ENCODE results near the gene OR2AG2.

The OR2AG2 gene

GRCh38 chr11:6742260-6742659 is 29.5 kb downstream of the OR2AG2 start:
- WGBS (ENCODE audit: insufficient coverage, insufficient read length), result no CpG with 5 or more reads among the region's 7 CpGs
- Histone ChIP-seq H3K27ac (ENCODE audit: low read length) (no peak overlapping the region), H3K36me3 (ENCODE audit: control insufficient read depth, insufficient read depth, low read length) (no peaks in the 10 kb centered on the region), H3K4me3 (ENCODE audit: low read length) (no peak overlapping the region), H3K27me3 (ENCODE audit: control insufficient read depth, insufficient read depth, low read length) (no peaks in the 10 kb centered on the region), H3K9me3 (ENCODE audit: control insufficient read depth, insufficient read depth, low read length) (no peaks in the 10 kb centered on the region), H3K4me1 (ENCODE audit: control insufficient read depth, insufficient read depth, low read length) (no peaks in the 10 kb centered on the region)
- DNase-seq (ENCODE audit: low read depth, low spot score), result no peak

GRCh38 chr11:6738590-6738989 is 33.2 kb downstream of the OR2AG2 start:
- Histone ChIP-seq H3K4me3 (ENCODE audit: low read length) (no peak overlapping the region), H3K27ac (ENCODE audit: low read length) (no peak overlapping the region), H3K27me3 (ENCODE audit: control insufficient read depth, insufficient read depth, low read length) (no peaks in the 10 kb centered on the region), H3K36me3 (ENCODE audit: control insufficient read depth, insufficient read depth, low read length) (no peaks in the 10 kb centered on the region), H3K9me3 (ENCODE audit: control insufficient read depth, insufficient read depth, low read length) (no peaks in the 10 kb centered on the region), H3K4me1 (ENCODE audit: control insufficient read depth, insufficient read depth, low read length) (no peaks in the 10 kb centered on the region)
- WGBS (ENCODE audit: insufficient coverage, insufficient read length), result no CpG with 5 or more reads among the region's 1 CpG
- no peak for DNase-seq (ENCODE audit: low read depth, low spot score)

GRCh38 chr11:6737872-6738466 is 33.8 kb downstream of the OR2AG2 start:
- H3K9me3 ChIP-seq (ENCODE audit: control insufficient read depth, insufficient read depth, low read length), result no peaks in the 10 kb centered on the region
- WGBS (ENCODE audit: insufficient coverage, insufficient read length), result no CpG with 5 or more reads among the region's 2 CpGs
- no peak overlapping the region for H3K4me3 ChIP-seq (ENCODE audit: low read length)
- H3K27me3 ChIP-seq (ENCODE audit: control insufficient read depth, insufficient read depth, low read length), result no peaks in the 10 kb centered on the region
- H3K4me1 ChIP-seq (ENCODE audit: control insufficient read depth, insufficient read depth, low read length), result no peaks in the 10 kb centered on the region
- H3K27ac ChIP-seq (ENCODE audit: low read length), result no peak overlapping the region
- DNase-seq (ENCODE audit: low read depth, low spot score), result peak; percentile 5
- H3K36me3 ChIP-seq (ENCODE audit: control insufficient read depth, insufficient read depth, low read length), result no peaks in the 10 kb centered on the region

GRCh38 chr11:6736495-6737121 is 35.2 kb downstream of the OR2AG2 start:
- no peak overlapping the region for H3K27ac ChIP-seq (ENCODE audit: low read length)
- no peak overlapping the region for H3K4me3 ChIP-seq (ENCODE audit: low read length)
- H3K4me1 ChIP-seq (ENCODE audit: control insufficient read depth, insufficient read depth, low read length), result no peaks in the 10 kb centered on the region
- no peak for DNase-seq (ENCODE audit: low read depth, low spot score)
- no peaks in the 10 kb centered on the region for H3K9me3 ChIP-seq (ENCODE audit: control insufficient read depth, insufficient read depth, low read length)
- H3K36me3 ChIP-seq (ENCODE audit: control insufficient read depth, insufficient read depth, low read length), result no peaks in the 10 kb centered on the region
- no peaks in the 10 kb centered on the region for H3K27me3 ChIP-seq (ENCODE audit: control insufficient read depth, insufficient read depth, low read length)
- WGBS (ENCODE audit: insufficient coverage, insufficient read length), result no CpG with 5 or more reads among the region's 3 CpGs

- no peak for DNase-seq (ENCODE audit: low read depth, low spot score)
- no peaks in the 10 kb centered on the region for H3K9me3 ChIP-seq (ENCODE audit: control insufficient read depth, insufficient read depth, low read length)
- H3K27me3 ChIP-seq (ENCODE audit: control insufficient read depth, insufficient read depth, low read length), result no peaks in the 10 kb centered on the region
- H3K4me1 ChIP-seq (ENCODE audit: control insufficient read depth, insufficient read depth, low read length), result no peaks in the 10 kb centered on the region
- H3K36me3 ChIP-seq (ENCODE audit: control insufficient read depth, insufficient read depth, low read length), result no peaks in the 10 kb centered on the region
- no peak overlapping the region for H3K27ac ChIP-seq (ENCODE audit: low read length)
- no CpG with 5 or more reads among the region's 3 CpGs for WGBS (ENCODE audit: insufficient coverage, insufficient read length)
- no peak overlapping the region for H3K4me3 ChIP-seq (ENCODE audit: low read length)
Observed at GRCh38 chr11:6735306-6735705, 36.5 kb downstream of the OR2AG2 start.

- DNase-seq (ENCODE audit: low read depth, low spot score), result no peak
- WGBS (ENCODE audit: insufficient coverage, insufficient read length), result no CpG with 5 or more reads among the region's 3 CpGs
- Histone ChIP-seq H3K4me1 (ENCODE audit: control insufficient read depth, insufficient read depth, low read length) (no peaks in the 10 kb centered on the region), H3K4me3 (ENCODE audit: low read length) (no peak overlapping the region), H3K27ac (ENCODE audit: low read length) (no peak overlapping the region), H3K36me3 (ENCODE audit: control insufficient read depth, insufficient read depth, low read length) (no peaks in the 10 kb centered on the region), H3K27me3 (ENCODE audit: control insufficient read depth, insufficient read depth, low read length) (no peaks in the 10 kb centered on the region), H3K9me3 (ENCODE audit: control insufficient read depth, insufficient read depth, low read length) (no peaks in the 10 kb centered on the region)
Observed at GRCh38 chr11:6734616-6735015, 37.2 kb downstream of the OR2AG2 start.

- WGBS (ENCODE audit: insufficient coverage, insufficient read length), result no CpG with 5 or more reads among the region's 3 CpGs
- DNase-seq (ENCODE audit: low read depth, low spot score), result no peak
- no peaks in the 10 kb centered on the region for H3K36me3 ChIP-seq (ENCODE audit: control insufficient read depth, insufficient read depth, low read length)
Observed at GRCh38 chr11:6733326-6734275, 38.2 kb downstream of the OR2AG2 start.

GRCh38 chr11:6727971-6728760 is 43.6 kb downstream of the OR2AG2 start:
- H3K4me3 ChIP-seq (ENCODE audit: low read length), result no peak overlapping the region
- no peak for DNase-seq (ENCODE audit: low read depth, low spot score)
- H3K27me3 ChIP-seq (ENCODE audit: control insufficient read depth, insufficient read depth, low read length), result no peaks in the 10 kb centered on the region
- H3K4me1 ChIP-seq (ENCODE audit: control insufficient read depth, insufficient read depth, low read length), result no peaks in the 10 kb centered on the region
- no peaks in the 10 kb centered on the region for H3K9me3 ChIP-seq (ENCODE audit: control insufficient read depth, insufficient read depth, low read length)
- H3K36me3 ChIP-seq (ENCODE audit: control insufficient read depth, insufficient read depth, low read length), result no peaks in the 10 kb centered on the region
- WGBS (ENCODE audit: insufficient coverage, insufficient read length), result 100% methylated on average over 1 of the region's 6 CpGs
- H3K27ac ChIP-seq (ENCODE audit: low read length), result no peak overlapping the region

More at GRCh38 chr11:6733326-6734275, 38.2 kb downstream of the OR2AG2 start:
- H3K27ac ChIP-seq (ENCODE audit: low read length), result no peak overlapping the region
- no peaks in the 10 kb centered on the region for H3K4me1 ChIP-seq (ENCODE audit: control insufficient read depth, insufficient read depth, low read length)
- no peaks in the 10 kb centered on the region for H3K27me3 ChIP-seq (ENCODE audit: control insufficient read depth, insufficient read depth, low read length)
- H3K4me3 ChIP-seq (ENCODE audit: low read length), result no peak overlapping the region
- H3K9me3 ChIP-seq (ENCODE audit: control insufficient read depth, insufficient read depth, low read length), result no peaks in the 10 kb centered on the region

- Histone ChIP-seq H3K4me3 (ENCODE audit: low read length) (no peak overlapping the region), H3K27ac (ENCODE audit: low read length) (no peak overlapping the region), H3K9me3 (ENCODE audit: control insufficient read depth, insufficient read depth, low read length) (no peaks in the 10 kb centered on the region), H3K4me1 (ENCODE audit: control insufficient read depth, insufficient read depth, low read length) (no peaks in the 10 kb centered on the region), H3K36me3 (ENCODE audit: control insufficient read depth, insufficient read depth, low read length) (no peaks in the 10 kb centered on the region), H3K27me3 (ENCODE audit: control insufficient read depth, insufficient read depth, low read length) (no peaks in the 10 kb centered on the region)
- no CpG with 5 or more reads among the region's 2 CpGs for WGBS (ENCODE audit: insufficient coverage, insufficient read length)
- no peak for DNase-seq (ENCODE audit: low read depth, low spot score)
Observed at GRCh38 chr11:6725386-6725896, 46.3 kb downstream of the OR2AG2 start.

- H3K9me3 ChIP-seq (ENCODE audit: control insufficient read depth, insufficient read depth, low read length), result no peaks in the 10 kb centered on the region
- H3K27me3 ChIP-seq (ENCODE audit: control insufficient read depth, insufficient read depth, low read length), result no peaks in the 10 kb centered on the region
- H3K27ac ChIP-seq (ENCODE audit: low read length), result no peak overlapping the region
- H3K4me1 ChIP-seq (ENCODE audit: control insufficient read depth, insufficient read depth, low read length), result no peaks in the 10 kb centered on the region
- H3K36me3 ChIP-seq (ENCODE audit: control insufficient read depth, insufficient read depth, low read length), result no peaks in the 10 kb centered on the region
- no peak overlapping the region for H3K4me3 ChIP-seq (ENCODE audit: low read length)
- WGBS (ENCODE audit: insufficient coverage, insufficient read length), result no CpG with 5 or more reads among the region's 1 CpG
- no peak for DNase-seq (ENCODE audit: low read depth, low spot score)
Observed at GRCh38 chr11:6724013-6724412, 47.8 kb downstream of the OR2AG2 start.
